Smooth muscle cell of the brain vasculature (primary cell): ENCODE results near the gene MYO5B.

Experiments
- DNase-seq: peaks from one replicate; pipeline ENCODE4 v3.0.0-alpha.2; 2012; ENCODE audit warnings: low read depth, low spot score

MYO5B gene

GRCh38 chr18:49971462-49971861 is 223.5 kb downstream of the MYO5B start:
- DNase-seq: no peak

DNA sequence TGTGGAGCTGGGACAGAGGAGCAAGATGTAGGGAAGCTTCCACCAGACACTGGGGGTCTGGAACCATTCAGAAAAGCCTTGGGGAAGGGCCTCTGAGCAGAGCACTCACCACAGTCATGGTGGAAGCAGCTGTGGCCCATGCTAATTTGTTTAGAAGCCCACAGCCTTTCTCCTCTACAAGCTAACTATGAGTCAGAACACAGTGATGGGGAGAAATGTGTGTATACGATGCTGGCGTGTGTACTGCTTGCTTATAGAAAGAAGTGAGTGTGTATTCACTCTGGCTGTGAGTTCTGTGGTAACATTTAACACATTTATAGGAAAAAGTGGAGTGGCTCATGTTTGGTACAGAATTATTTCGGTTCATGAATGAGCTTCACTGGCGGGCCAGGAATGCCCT is 224.6 kb downstream of the MYO5B start:
- DNase-seq: no peak

GRCh38 chr18:49968644-49969309 is 226.2 kb downstream of the MYO5B start:
- DNase-seq: no peak

- DNase-seq: no peak
Observed at GRCh38 chr18:49967636-49968313, 227.2 kb downstream of the MYO5B start.

- no peak for DNase-seq
Observed at GRCh38 chr18:49967171-49967570, 227.8 kb downstream of the MYO5B start.

DNA sequence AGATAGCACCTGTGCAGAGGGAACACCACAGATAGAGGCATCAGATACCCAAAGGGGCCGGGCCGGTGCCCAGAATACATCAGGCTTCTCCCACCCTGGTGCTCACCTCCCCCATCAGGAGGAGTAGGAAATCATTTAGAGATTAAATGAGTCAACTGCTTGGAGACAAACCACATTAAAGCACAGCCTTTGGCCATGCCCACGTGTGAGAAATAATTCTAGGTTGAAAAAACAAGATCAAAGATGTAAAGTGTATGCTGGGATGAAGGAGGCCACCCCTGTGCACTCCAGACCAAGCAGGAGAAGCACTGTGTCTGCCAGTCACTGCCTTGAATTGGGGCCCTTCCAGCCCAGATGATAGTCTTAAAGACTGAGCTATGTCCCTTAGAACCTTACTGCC is 228.9 kb downstream of the MYO5B start:
- no peak for DNase-seq

DNA sequence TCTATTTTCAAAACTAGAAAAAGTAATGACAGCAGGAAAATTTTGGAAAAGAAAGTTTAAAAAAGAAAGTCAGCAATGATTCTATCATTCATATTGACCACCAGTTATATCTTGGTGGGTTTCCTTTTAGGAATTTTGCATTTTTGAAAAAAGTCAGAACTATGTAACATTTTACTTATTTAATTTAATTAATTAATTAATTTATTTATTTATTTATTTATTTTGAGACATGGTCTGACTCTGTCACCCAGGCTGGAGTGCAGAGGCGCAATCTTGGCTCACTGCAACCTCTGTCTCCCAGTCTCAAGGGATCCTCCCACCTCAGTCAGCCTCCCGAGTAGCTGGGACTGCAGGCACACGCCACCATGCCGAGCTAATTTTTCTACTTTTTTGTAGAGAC is 231.7 kb downstream of the MYO5B start:
- no peak for DNase-seq

- no peak for DNase-seq
Observed at GRCh38 chr18:49961271-49961670, 233.7 kb downstream of the MYO5B start.

DNA sequence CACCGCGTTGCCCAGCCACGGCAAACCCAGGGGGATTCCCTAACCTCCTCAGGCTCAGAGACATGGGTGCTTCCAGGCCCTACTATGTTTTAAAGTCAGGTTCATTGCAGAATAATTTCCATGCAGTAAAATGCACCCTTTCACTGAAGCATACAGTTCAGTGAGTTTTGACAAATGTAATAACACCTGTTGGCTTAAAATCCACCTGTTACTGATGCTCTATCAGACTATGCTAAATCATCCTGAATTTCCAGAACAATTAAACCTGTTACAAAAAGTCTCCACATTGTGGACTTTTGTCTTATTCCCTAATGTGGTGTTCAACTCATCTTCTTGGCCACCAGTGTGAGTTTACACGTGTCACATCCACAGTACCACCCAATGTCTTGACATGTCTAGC is 234.6 kb downstream of the MYO5B start:
- DNase-seq: no peak

DNA sequence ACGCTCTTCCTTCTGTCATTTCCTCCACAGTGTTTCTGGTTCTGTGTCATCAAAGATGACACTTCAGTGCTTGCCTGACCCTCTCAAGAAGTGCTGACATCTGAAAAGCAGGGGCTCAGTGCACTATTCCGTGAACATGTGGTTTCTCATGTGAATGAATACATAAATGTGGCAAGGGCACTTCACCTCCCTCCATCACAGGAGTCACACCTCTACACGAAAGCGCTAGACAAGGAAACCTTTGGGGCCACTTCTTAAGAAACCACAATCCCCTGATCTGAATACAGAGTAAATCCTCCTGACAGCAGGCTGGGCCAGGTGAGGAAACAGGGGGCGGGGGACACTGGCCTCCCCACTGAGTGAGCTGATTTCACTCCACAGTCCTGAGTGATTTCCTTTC is 235.8 kb downstream of the MYO5B start:
- no peak for DNase-seq

DNA sequence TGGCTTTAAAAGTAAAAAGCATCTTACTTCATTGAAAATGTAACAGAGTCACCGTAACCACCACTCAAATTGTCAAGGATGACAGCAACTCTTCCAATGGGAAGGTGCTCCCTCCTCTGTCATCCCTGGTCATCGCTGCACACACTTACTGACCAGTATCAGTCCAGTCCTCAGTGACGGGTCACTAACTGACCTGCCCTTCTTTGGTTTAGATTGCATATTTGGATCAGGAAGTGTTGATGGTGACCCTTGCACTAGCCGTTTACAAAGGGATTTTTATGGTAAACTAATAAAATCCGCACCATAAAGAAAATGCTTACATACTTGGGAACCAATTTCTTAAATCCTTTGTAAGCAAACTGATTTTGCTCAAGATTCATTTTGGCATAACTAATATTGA is 239.7 kb downstream of the MYO5B start:
- no peak for DNase-seq

DNA sequence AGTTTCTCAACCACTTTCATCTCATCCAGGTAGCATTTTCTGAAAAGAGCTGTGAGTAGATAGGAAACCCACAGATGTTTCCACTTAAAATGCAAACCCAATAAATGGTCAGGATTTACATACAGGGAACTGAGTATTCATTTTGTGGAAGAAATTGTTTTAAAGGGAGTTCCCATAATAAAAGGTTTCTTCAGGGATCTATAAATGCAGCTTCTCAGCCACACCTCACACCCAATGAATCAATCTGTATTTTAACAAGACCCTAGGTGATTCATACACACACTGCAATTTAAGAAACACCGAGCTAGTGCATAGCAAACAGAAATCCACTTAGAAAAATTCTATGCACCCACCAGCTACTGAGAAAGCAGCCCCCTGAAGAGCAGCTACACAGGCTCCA is 241.6 kb downstream of the MYO5B start:
- no peak for DNase-seq

DNA sequence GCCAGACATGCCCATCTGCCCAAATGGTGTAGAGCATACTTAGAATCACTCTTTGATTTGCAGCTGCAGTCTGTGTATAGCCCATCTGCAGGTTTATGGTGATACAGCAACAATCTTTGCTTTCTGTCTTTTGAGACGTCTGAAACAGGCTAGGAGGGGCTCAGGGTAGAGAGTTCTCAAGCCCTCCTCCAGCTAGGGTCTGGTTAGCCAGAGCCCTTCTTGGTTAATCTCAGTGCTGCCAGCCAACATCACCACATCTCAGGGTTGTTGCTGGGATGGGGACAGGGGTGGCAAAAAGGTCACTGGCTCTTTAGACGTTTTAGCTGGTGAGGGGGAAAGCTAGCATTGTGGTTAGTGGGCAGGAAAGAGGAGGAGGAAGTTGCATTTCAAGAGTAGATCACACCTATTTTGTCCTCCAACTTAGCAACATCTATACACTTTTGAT is 245.0 kb downstream of the MYO5B start:
- no peak for DNase-seq

DNA sequence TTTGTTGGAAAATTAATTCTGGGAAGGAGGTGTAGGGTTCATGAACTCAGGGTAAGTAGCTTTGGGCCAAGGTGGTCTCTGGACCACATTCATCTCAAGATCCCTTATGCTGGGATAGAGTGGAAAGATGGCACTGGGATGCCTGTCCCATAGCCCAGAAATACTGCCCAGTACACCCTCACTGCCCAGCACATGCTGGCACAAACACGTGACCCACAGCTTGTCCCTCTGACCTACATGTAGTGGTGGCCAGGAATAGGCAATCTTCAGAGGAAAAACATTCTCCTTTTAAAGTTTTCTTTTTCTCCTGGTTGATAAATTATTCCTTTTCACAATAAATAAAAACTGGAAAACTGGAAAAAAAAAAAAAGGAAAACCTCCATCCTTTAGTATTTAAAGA is 246.0 kb downstream of the MYO5B start:
- DNase-seq: no peak

DNA sequence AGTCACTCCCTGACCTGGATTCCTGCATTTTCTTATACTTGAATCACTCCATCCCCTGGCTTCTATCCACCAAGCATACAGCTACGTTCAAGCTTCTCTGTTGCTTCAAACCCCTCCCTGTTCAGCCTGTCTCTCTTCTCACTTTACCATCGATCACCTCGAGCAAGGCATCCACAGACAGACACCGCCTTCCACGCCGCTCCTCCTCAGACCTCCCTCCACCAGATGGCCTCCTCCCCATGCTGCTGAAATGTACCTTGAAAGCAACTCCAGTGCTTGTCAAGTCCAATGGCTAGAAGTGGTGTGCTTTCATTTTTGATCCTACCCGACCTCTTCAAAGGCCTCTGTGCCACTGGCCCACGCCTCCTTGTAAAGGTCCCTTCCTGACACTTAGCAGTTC is 250.3 kb downstream of the MYO5B start:
- no peak for DNase-seq

- DNase-seq: no peak
Observed at GRCh38 chr18:49936821-49937220, 258.1 kb downstream of the MYO5B start.

DNA sequence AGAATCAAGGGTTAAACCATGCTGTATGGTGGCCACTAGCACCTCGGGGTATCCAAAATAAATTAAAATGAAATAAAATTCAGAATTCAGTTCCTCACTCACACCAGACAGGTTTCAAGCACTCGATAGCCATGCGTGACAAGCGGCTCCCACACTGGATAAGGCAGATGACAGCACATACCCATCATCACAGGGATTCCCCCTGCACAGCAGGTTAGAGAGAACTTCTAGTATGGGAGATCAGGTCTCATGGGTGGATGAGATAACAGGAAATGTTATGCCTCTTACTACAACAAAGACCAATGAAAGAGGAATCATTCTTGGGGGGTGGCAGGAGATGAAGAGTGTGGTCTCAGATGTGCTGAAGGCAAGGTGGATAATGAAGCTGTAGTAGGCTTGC is 259.7 kb downstream of the MYO5B start:
- DNase-seq: no peak

DNA sequence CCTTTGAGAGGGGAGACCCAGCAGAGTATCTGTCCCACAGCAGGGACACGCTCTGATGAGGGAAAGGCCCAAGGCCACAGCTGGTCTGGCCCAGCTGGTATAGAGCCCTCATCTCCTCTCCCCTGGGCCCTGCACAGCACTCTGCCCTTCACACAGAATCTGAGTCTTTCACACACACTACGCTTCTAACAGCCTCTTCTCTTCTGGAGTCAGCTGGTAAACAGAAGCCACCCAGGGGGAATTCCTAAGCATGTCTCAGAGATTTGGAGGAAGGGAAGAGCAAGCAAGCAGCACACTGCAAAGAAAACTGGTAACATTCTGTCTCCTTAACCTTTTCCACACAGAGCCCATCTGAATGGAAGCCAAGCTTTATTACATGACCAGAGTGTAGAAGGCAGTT is 260.5 kb downstream of the MYO5B start:
- DNase-seq: no peak

DNA sequence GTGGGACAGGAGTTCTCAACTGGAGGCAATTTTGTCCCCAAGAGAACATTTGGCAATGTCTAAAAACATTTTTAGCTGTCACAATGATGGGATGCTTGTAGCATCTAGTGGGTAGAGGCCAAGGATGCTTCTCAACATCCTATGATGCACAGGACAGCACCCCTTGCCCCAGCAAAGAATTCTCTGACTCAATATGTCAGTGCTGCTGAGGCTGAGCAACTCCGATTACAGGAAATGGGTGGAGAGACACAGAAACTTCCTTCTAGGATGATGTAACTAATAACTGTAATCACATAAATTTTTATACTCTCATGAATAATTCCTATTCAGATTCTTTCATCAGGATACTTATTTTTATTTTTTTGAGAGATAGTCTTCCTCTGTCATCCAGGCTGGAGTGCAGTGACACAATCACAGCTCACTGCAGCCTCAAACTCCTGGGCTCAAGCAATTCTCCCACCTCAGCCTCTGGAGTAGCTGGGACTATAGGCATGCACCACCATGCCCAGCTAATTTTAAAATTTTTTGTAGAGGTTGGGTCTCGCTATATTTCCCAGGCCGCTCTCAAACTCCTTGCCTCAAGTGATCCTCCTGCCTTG is 261.3 kb downstream of the MYO5B start:
- no peak for DNase-seq

DNA sequence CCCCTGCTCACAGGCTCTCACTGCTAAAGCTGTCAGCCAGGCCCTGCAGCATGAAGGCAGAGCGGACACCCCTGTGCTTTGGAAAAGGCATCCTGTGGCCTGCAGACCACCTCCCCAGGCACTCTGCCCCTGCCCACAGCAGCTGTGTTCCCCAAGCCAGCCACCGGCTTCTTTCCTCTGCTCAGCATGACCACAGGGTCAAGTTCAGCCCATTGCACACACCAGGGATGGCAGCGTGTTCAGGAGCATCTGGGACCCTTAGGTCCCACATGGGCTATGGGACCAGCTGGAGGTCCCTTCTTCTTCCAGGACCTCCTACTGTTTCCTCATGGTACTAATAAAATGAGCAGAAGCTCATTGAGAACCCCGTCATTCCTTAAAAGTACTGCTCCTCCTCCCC is 263.2 kb downstream of the MYO5B start:
- DNase-seq: no peak

DNA sequence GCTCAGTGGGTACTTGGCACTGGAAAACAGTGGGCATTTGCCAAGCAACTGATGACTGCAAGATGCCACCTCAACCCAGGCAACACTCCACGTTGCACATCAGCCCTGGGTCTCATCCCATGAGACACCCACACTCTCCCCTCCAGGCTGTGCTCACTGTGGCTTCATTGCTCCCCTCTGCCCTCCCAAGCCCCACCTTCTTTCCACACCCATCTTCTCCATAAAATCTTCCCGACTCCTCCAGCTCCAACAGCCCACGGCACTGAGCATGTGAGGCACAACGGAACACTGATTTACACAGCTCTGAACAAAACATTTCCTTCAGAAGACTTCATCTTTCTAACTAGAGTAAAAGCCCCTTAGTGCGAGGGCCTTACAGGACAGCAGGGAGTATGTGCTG is 263.8 kb downstream of the MYO5B start:
- DNase-seq: no peak

GRCh38 chr18:49926106-49926745 is 268.7 kb downstream of the MYO5B start:
- no peak for DNase-seq
